ENCODE results near the gene SMIM23. TPM values are rescaled to one million over a fixed set of nuclear protein-coding genes. Genes with fewer than 3 reads are reported as not detected.

The SMIM23 gene
- total and polyA plus RNA-seq, 2 of the 4 experiments (the other 2 are of a cell fraction), result not detected

DNA sequence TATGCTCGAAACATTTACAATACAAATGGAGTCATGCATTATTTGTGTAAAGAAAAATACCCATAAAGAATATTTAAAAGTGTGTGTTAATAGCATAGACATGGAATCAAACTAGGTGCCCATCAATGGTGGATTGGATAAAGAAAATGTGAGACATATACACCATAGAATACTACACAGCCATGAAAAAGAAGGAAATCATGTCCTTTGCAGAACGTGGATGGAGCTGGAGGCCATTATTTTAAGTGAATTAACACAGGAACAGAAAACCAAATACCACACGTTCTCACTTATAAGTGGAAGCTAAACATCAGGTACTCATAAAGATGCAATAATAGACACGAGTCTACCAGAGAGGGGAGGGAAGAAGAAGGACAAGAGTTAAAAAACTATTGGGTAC lies 22.8 kb downstream of the SMIM23 start:
- no peak overlapping the region for H3K27ac ChIP-seq (ENCODE audit: insufficient read depth, low read length)
- in situ Hi-C loops (cut with MboI; ENCODE audit: low sequenced_read_pairs), result no loop called here
- no peak overlapping the region for H2BK120ac ChIP-seq (ENCODE audit: low read depth, low read length)
- no peak overlapping the region for H3K18ac ChIP-seq (ENCODE audit: low read depth, low read length)
- H4K91ac ChIP-seq (ENCODE audit: insufficient read depth, low read depth, low read length), result no peak overlapping the region
- no peaks in the 10 kb centered on the region for H3K79me1 ChIP-seq (ENCODE audit: low read depth in 1 of 2, low read length in 2 of 2)
- TF ChIP-seq POLR2A (IDR thresholded peaks at IDR 0.05; ENCODE audit: low read depth, low read length) (no peak), RCOR1 (IDR thresholded peaks at IDR 0.05; ENCODE audit: insufficient replicate concordance, low read length) (no peak), CHD1 (IDR thresholded peaks at IDR 0.05; ENCODE audit: low read depth, low read length) (no peak), NFE2L2 (IDR thresholded peaks at IDR 0.05; ENCODE audit: low read depth, low read length) (no peak), MXI1 (IDR thresholded peaks at IDR 0.05; ENCODE audit: borderline replicate concordance, low read depth, low read length) (no peak), MAFK (IDR thresholded peaks at IDR 0.05; ENCODE audit: low read depth, low read length) (no peak)
- TF ChIP-seq, protein P1, sequence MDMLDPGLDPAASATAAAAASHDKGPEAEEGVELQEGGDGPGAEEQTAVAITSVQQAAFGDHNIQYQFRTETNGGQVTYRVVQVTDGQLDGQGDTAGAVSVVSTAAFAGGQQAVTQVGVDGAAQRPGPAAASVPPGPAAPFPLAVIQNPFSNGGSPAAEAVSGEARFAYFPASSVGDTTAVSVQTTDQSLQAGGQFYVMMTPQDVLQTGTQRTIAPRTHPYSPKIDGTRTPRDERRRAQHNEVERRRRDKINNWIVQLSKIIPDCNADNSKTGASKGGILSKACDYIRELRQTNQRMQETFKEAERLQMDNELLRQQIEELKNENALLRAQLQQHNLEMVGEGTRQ (IDR thresholded peaks at IDR 0.05; ENCODE audit: low read depth, low read length), result no peak
- TF ChIP-seq, protein P2, sequence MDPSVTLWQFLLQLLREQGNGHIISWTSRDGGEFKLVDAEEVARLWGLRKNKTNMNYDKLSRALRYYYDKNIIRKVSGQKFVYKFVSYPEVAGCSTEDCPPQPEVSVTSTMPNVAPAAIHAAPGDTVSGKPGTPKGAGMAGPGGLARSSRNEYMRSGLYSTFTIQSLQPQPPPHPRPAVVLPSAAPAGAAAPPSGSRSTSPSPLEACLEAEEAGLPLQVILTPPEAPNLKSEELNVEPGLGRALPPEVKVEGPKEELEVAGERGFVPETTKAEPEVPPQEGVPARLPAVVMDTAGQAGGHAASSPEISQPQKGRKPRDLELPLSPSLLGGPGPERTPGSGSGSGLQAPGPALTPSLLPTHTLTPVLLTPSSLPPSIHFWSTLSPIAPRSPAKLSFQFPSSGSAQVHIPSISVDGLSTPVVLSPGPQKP (IDR thresholded peaks at IDR 0.05; ENCODE audit: borderline replicate concordance, low read depth, low read length), result no peak
- H2BK15ac ChIP-seq (ENCODE audit: low read depth, low read length), result no peak overlapping the region
- no CpG with 5 or more reads among the region's 4 CpGs for WGBS, 2 experiments (ENCODE audit: extremely low coverage in 2 of 2, insufficient read length in 1 of 2)
- no peak overlapping the region for H4K8ac ChIP-seq (ENCODE audit: low read depth in 2 of 2, low read length in 2 of 2)
- no TSS peak for BruUV-seq (replicated peaks)
- H2BK5ac ChIP-seq (ENCODE audit: low read depth, low read length, poor library complexity, severe bottlenecking), result no peak overlapping the region
- H3K27me3 ChIP-seq (ENCODE audit: control insufficient read depth, insufficient read depth, low read length), result peaks cover 18% of the 10 kb centered on the region
- no peak for DNase-seq
- H2BK20ac ChIP-seq (ENCODE audit: low read depth, low read length), result no peak overlapping the region
- H3K36me3 ChIP-seq (ENCODE audit: control insufficient read depth, insufficient read depth, low read length), result no peaks in the 10 kb centered on the region
- intact Hi-C loops (cut with micrococcal nuclease), result no loop called here
- no peak overlapping the region for H3K4ac ChIP-seq (ENCODE audit: low read depth, low read length)
- dilution Hi-C loops (cut with HindIII; ENCODE audit: low sequenced_read_pairs, unreplicated experiment), result no loop called here
- no peak overlapping the region for H3K4me2 ChIP-seq (ENCODE audit: low read depth, low read length)
- H3K4me1 ChIP-seq (ENCODE audit: control insufficient read depth, insufficient read depth, low read length), result no peaks in the 10 kb centered on the region
- no peak overlapping the region for H2AK9ac ChIP-seq (replicated peaks; ENCODE audit: low read depth, low read length, poor library complexity)
- H2AK5ac ChIP-seq (ENCODE audit: low read depth, low read length), result no peak overlapping the region
- no peak for ATAC-seq (ENCODE audit: low read depth)
- no peak overlapping the region for H2AFZ ChIP-seq (replicated peaks; ENCODE audit: low read length, poor library complexity)
- no peaks in the 10 kb centered on the region for H4K20me1 ChIP-seq (ENCODE audit: insufficient read depth, low read length)
- no peak overlapping the region for H3K4me3 ChIP-seq (ENCODE audit: insufficient read depth, low read depth, low read length)
- no peaks in the 10 kb centered on the region for H3K9me1 ChIP-seq (ENCODE audit: insufficient read depth, low read length)
- H3K9ac ChIP-seq (ENCODE audit: low read depth, low read length), result no peak overlapping the region
- POLR2A ChIA-PET (ENCODE audit: unreplicated experiment), result no interaction called here
- no peaks in the 10 kb centered on the region for H3K9me3 ChIP-seq (ENCODE audit: control insufficient read depth, insufficient read depth, low read length)
- CTCF ChIA-PET, result no interaction called here
- H3K56ac ChIP-seq (ENCODE audit: extremely low read depth, insufficient read depth, low read length), result no peak overlapping the region
- H3K23ac ChIP-seq (ENCODE audit: low read depth, low read length), result no peak overlapping the region
- H4K5ac ChIP-seq (ENCODE audit: low read depth, low read length), result no peak overlapping the region
- no peak overlapping the region for H3K14ac ChIP-seq (replicated peaks; ENCODE audit: low read depth, low read length)
